Liver (tissue), 9 donors: ENCODE data around the gene ST8SIA6. TPM values are rescaled to one million over a fixed set of nuclear protein-coding genes. Genes with fewer than 3 reads are reported as not detected.
A peak's percentile ranks its signal among the peaks of the same experiment; 100 is the strongest.

Experiments used
- DNase-seq: peaks from one replicate; pipeline ENCODE4 v3.0.0-alpha.2; 2017; ENCODE audit warnings: low spot score
- H3K27ac ChIP-seq, 2 donors: one replicate each; pipeline ENCODE4 v1.7.0; 2013; ENCODE audit warnings: inconsistent platforms in 2 of 2, low read length in 2 of 2, control low read depth in 1 of 2, low read depth in 1 of 2, mild to moderate bottlenecking in 1 of 2
- H3K27me3 ChIP-seq, 4 donors: one replicate each; pipeline versions ENCODE4 v1.6.1 to v1.7.0; 2013; ENCODE audit warnings: low read length in 3 of 4, inconsistent platforms in 1 of 4, mild to moderate bottlenecking in 1 of 4, moderate library complexity in 1 of 4; ENCODE audit not compliant: control insufficient read depth in 4 of 4, insufficient read depth in 4 of 4
- H3K36me3 ChIP-seq, 4 donors: one replicate each; pipeline versions ENCODE4 v1.6.1 to v1.7.0; 2013; ENCODE audit warnings: low read length in 3 of 4, mild to moderate bottlenecking in 3 of 4, low read depth in 1 of 4, moderate library complexity in 1 of 4; ENCODE audit not compliant: control insufficient read depth in 4 of 4, insufficient read depth in 3 of 4
- H3K4me1 ChIP-seq, 4 donors: one replicate each; pipeline versions ENCODE4 v1.6.1 to v1.7.0; 2013; ENCODE audit warnings: low read length in 3 of 4, mild to moderate bottlenecking in 3 of 4, moderate library complexity in 1 of 4; ENCODE audit not compliant: control insufficient read depth in 4 of 4, insufficient read depth in 4 of 4
- H3K4me3 ChIP-seq, 3 donors: one replicate each; pipeline versions ENCODE4 v1.6.1 to v1.7.0; 2013; ENCODE audit warnings: low read length in 3 of 3, control low read depth in 1 of 3, low read depth in 1 of 3, mild to moderate bottlenecking in 1 of 3
- H3K9ac ChIP-seq, 2 donors: one replicate each; pipeline ENCODE4 v1.7.0; 2013; ENCODE audit warnings: low read length in 2 of 2, mild to moderate bottlenecking in 2 of 2, moderate library complexity in 2 of 2, control low read depth in 1 of 2, low read depth in 1 of 2
- H3K9me3 ChIP-seq, 4 donors: one replicate each; pipeline versions ENCODE4 v1.6.1 to v1.7.0; 2013; ENCODE audit warnings: low read length in 3 of 4; ENCODE audit not compliant: control insufficient read depth in 4 of 4
- FOXA2 ChIP-seq: IDR thresholded peaks from 2 replicates; pipeline ENCODE4 v1.6.1; 2016; ENCODE audit warnings: antibody characterized with exemption
- GABPA ChIP-seq, 2 donors: IDR thresholded peaks in 1 of 2; conservative IDR thresholded peaks in 1 of 2; 2 replicates each; pipeline ENCODE4 v1.6.1; 2016; ENCODE audit warnings: antibody characterized with exemption in 2 of 2, mild to moderate bottlenecking in 1 of 2, moderate library complexity in 1 of 2
- HNF4A ChIP-seq, 2 donors: conservative IDR thresholded peaks; 2 replicates each; pipeline ENCODE4 v1.6.1; 2016; ENCODE audit warnings: antibody characterized with exemption in 2 of 2, mild to moderate bottlenecking in 2 of 2
- HNF4G ChIP-seq: IDR thresholded peaks from 2 replicates; pipeline ENCODE4 v1.6.1; 2016; ENCODE audit warnings: antibody characterized with exemption
- JUND ChIP-seq, 2 donors: IDR thresholded peaks; 2 replicates each; pipeline ENCODE4 v1.6.1; 2016; ENCODE audit warnings: antibody characterized with exemption in 2 of 2
- RAD21 ChIP-seq, 2 donors: IDR thresholded peaks; 2 replicates each; pipeline ENCODE4 v1.6.1; 2016; ENCODE audit warnings: antibody characterized with exemption in 2 of 2, mild to moderate bottlenecking in 2 of 2
- SP1 ChIP-seq: IDR thresholded peaks from 2 replicates; pipeline ENCODE4 v1.6.1; 2018; ENCODE audit warnings: antibody characterized with exemption, mild to moderate bottlenecking
- TAF1 ChIP-seq: conservative IDR thresholded peaks from 2 replicates; pipeline ENCODE4 v1.6.1; 2016; ENCODE audit warnings: antibody characterized with exemption, mild to moderate bottlenecking
- YY1 ChIP-seq: IDR thresholded peaks from 2 replicates; pipeline ENCODE4 v1.6.1; 2016; ENCODE audit warnings: antibody characterized with exemption, mild to moderate bottlenecking
- WGBS: extraction: QIAGEN DNeasy Blood & Tissue Kit; methylation state at CpG from one replicate; pipeline ENCODE4 v1.1.7; 2013; 5-methylcytosine and 5-hydroxymethylcytosine counted together
- polyA plus RNA-seq, 2 donors: library from polyadenylated mRNA; stranded (reverse) in 1 of 2; unstranded in 1 of 2; fragments of 200-250 nt in 1 of 2; fragments of >200 nt in 1 of 2; fragmentation: Nextera tagmentation in 1 of 2; extraction: Ambion mirVana in 1 of 2; gene quantifications; one replicate each; pipeline versions ENCODE4 v1.2.1 to v1.2.3, GENCODE V29; 2013 to 2015
- total RNA-seq, 2 donors: library from RNA; depleted of rRNA; stranded (reverse); fragments of >200 nt; gene quantifications; one replicate each; pipeline ENCODE4 v1.2.3, GENCODE V29; 2014
- TF ChIP-seq, protein P1 (sequence below): IDR thresholded peaks from 2 replicates; pipeline ENCODE4 v1.6.1; 2016; ENCODE audit warnings: antibody characterized with exemption
- TF ChIP-seq, protein P2 (sequence below): IDR thresholded peaks from 2 replicates; pipeline ENCODE4 v1.6.1; 2016; ENCODE audit warnings: antibody characterized with exemption
- TF ChIP-seq, protein P3 (sequence below): fragments of 150-350 bp; IDR thresholded peaks from 2 replicates; pipeline ENCODE4 v1.5.1; 2017; ENCODE audit warnings: improper control_type of control experiment, low read depth, low read length; ENCODE audit not compliant: missing input control
- TF ChIP-seq, protein P4 (sequence below): IDR thresholded peaks from 2 replicates; pipeline ENCODE4 v1.6.1; 2016; ENCODE audit warnings: antibody characterized with exemption, mild to moderate bottlenecking
- donor health status: healthy.
- donor health status: healthy.
- donor health status: healthy.
- donor health status: healthy.
- donor health status: healthy.

ST8SIA6 gene
- total and polyA plus RNA-seq, 4 donors: 0.53 to 5.8 (median 1.0) TPM

DNA sequence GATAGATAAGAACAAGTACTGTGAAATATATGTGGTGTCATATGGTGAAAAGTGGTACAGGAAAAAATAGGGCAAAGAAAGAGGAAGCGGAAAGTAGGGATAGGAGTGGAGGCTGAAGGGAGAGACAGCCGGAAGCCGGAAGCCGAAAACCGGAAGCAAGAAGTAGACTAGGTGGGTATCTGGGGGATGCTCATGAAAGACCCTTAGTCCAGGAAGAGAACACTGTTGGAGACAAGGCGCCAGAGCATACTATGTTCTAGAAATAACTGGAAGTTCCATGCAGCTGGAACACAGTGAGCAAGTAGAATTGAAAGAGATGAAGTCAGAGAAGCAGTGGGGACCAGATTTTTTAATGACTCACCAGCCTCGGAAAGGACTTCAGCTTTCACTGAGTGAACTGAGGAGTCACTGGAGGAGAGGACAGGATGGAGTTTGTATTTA lies 22.5 kb downstream of the ST8SIA6 start:
- no peak for DNase-seq
- no peak overlapping the region for H3K9ac ChIP-seq
- TF ChIP-seq JUND (IDR thresholded peaks at IDR 0.05) (no peak), RAD21 (IDR thresholded peaks at IDR 0.05) (no peak), GABPA (IDR thresholded peaks at IDR 0.05 in 1 of 2, conservative IDR thresholded peaks at IDR 0.05 in 1 of 2) (no peak), HNF4A (conservative IDR thresholded peaks at IDR 0.05) (no peak), YY1 (no peak), FOXA2 (no peak), TAF1 (no peak), HNF4G (no peak), SP1 (no peak)
- TF ChIP-seq, protein P1, sequence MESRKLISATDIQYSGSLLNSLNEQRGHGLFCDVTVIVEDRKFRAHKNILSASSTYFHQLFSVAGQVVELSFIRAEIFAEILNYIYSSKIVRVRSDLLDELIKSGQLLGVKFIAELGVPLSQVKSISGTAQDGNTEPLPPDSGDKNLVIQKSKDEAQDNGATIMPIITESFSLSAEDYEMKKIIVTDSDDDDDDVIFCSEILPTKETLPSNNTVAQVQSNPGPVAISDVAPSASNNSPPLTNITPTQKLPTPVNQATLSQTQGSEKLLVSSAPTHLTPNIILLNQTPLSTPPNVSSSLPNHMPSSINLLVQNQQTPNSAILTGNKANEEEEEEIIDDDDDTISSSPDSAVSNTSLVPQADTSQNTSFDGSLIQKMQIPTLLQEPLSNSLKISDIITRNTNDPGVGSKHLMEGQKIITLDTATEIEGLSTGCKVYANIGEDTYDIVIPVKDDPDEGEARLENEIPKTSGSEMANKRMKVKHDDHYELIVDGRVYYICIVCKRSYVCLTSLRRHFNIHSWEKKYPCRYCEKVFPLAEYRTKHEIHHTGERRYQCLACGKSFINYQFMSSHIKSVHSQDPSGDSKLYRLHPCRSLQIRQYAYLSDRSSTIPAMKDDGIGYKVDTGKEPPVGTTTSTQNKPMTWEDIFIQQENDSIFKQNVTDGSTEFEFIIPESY: no peak
- TF ChIP-seq, protein P2, sequence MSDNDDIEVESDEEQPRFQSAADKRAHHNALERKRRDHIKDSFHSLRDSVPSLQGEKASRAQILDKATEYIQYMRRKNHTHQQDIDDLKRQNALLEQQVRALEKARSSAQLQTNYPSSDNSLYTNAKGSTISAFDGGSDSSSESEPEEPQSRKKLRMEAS: no peak
- peaks cover 0 to 5% (median under 1%) of the 10 kb centered on the region in 4 donors for H3K27me3 ChIP-seq
- no peak overlapping the region for H3K4me3 ChIP-seq
- WGBS: 69% methylated on average over 7 of the region's 7 CpGs
- no peak overlapping the region for H3K27ac ChIP-seq
- H3K4me1 ChIP-seq: peaks cover 0 to 2% (median 0%) of the 10 kb centered on the region in 4 donors
- no peaks in the 10 kb centered on the region for H3K36me3 ChIP-seq
- no peaks in the 10 kb centered on the region for H3K9me3 ChIP-seq

DNA sequence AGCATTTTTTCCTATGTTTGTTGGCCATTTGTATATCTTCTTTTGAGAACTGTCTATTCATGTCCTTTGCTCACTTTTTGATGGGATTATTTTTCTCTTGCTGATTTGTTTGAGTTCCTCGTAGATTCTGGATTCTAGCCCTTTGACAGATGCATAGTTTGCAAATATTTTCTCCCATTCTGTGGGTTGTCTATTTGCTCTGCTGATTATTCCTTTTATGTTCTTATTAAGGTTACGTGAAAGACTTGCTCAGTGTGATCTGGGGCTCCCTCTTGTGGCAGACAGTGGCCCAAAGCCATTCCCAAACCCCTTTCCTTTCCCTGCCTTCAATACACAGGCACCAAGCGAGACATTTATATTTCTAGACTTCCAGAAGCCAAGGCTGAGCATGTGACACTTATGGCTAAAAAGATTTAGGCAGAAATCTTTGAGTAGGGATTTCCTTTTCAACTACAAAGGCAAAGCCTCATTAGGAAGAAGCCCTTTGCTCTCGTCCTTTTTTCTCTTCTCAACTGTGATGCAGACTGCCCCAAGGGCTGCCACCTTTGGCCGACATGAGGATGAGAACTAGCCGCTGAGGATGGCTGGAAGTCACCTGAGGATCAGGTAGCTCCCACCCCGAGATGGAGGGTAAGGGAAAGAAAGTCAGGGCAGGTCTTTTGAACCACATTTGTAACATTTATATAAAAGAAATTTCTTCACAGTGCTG lies 23.6 kb downstream of the ST8SIA6 start:
- Histone ChIP-seq H3K9ac (no peak overlapping the region), H3K4me3 (no peak overlapping the region), H3K4me1 (peaks cover 0 to 2% (median 0%) of the 10 kb centered on the region in 4 donors), H3K27ac (no peak overlapping the region), H3K36me3 (no peaks in the 10 kb centered on the region), H3K9me3 (no peaks in the 10 kb centered on the region), H3K27me3 (peaks cover 0 to 5% (median 2%) of the 10 kb centered on the region in 4 donors)
- WGBS: 19% methylated on average over 7 of the region's 7 CpGs
- TF ChIP-seq, protein P3, sequence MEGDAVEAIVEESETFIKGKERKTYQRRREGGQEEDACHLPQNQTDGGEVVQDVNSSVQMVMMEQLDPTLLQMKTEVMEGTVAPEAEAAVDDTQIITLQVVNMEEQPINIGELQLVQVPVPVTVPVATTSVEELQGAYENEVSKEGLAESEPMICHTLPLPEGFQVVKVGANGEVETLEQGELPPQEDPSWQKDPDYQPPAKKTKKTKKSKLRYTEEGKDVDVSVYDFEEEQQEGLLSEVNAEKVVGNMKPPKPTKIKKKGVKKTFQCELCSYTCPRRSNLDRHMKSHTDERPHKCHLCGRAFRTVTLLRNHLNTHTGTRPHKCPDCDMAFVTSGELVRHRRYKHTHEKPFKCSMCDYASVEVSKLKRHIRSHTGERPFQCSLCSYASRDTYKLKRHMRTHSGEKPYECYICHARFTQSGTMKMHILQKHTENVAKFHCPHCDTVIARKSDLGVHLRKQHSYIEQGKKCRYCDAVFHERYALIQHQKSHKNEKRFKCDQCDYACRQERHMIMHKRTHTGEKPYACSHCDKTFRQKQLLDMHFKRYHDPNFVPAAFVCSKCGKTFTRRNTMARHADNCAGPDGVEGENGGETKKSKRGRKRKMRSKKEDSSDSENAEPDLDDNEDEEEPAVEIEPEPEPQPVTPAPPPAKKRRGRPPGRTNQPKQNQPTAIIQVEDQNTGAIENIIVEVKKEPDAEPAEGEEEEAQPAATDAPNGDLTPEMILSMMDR: peak; percentile 84
- TF ChIP-seq, protein P4, sequence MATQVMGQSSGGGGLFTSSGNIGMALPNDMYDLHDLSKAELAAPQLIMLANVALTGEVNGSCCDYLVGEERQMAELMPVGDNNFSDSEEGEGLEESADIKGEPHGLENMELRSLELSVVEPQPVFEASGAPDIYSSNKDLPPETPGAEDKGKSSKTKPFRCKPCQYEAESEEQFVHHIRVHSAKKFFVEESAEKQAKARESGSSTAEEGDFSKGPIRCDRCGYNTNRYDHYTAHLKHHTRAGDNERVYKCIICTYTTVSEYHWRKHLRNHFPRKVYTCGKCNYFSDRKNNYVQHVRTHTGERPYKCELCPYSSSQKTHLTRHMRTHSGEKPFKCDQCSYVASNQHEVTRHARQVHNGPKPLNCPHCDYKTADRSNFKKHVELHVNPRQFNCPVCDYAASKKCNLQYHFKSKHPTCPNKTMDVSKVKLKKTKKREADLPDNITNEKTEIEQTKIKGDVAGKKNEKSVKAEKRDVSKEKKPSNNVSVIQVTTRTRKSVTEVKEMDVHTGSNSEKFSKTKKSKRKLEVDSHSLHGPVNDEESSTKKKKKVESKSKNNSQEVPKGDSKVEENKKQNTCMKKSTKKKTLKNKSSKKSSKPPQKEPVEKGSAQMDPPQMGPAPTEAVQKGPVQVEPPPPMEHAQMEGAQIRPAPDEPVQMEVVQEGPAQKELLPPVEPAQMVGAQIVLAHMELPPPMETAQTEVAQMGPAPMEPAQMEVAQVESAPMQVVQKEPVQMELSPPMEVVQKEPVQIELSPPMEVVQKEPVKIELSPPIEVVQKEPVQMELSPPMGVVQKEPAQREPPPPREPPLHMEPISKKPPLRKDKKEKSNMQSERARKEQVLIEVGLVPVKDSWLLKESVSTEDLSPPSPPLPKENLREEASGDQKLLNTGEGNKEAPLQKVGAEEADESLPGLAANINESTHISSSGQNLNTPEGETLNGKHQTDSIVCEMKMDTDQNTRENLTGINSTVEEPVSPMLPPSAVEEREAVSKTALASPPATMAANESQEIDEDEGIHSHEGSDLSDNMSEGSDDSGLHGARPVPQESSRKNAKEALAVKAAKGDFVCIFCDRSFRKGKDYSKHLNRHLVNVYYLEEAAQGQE: no peak
- no peak for TF ChIP-seq SP1
- TF ChIP-seq RAD21 (IDR thresholded peaks at IDR 0.05): peak; percentile 81 to 86
- peak; percentile 86 for DNase-seq
